T-helper 2 cell (primary cell): ENCODE data around the gene TMEM116.

ENCODE experiments used
- DNase-seq, 5 experiments: peaks; one replicate each; pipeline versions ENCODE4 v3.0.0 to v3.0.0-alpha.2; 2012 to 2022

The TMEM116 gene

DNA sequence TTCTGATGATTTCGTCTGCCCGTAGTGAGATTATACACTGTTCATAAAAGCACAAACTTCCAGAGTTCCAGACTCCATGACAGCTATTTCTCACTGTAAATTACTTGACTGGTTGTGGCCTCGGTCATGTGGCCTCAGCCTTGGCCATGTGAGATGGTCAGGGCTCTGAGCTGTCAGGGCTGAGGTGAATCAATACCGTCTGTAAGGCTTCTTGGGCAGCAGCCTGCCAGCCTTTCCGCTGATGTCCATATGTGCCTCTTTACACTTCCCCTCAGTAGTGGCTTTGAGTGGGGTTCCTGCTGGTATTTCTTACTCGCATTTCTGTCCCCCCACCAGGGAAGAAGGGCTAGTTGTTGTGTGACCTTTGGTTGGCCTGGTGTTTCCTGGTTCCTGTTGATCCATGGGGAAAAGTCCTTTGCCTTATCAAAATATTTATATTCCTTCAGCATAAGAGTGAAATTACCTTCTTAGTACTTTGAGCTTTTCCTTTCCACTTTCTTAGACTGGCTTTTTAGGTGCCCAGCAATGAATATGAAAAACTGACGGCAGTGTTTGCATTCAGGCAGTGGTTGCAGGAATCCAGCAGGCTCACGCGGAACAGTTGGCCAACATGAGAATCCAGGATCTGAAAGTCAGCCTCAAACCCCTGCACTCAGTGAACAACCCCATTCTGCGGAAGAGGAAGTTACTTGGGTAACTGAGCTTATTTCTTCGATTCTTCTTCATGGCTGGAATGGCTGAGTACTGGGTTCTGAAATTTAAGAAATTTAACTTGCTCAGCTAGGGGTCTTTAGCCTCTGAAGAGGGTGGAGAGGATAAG lies 124.8 kb downstream of the TMEM116 start:
- no peak for DNase-seq

DNA sequence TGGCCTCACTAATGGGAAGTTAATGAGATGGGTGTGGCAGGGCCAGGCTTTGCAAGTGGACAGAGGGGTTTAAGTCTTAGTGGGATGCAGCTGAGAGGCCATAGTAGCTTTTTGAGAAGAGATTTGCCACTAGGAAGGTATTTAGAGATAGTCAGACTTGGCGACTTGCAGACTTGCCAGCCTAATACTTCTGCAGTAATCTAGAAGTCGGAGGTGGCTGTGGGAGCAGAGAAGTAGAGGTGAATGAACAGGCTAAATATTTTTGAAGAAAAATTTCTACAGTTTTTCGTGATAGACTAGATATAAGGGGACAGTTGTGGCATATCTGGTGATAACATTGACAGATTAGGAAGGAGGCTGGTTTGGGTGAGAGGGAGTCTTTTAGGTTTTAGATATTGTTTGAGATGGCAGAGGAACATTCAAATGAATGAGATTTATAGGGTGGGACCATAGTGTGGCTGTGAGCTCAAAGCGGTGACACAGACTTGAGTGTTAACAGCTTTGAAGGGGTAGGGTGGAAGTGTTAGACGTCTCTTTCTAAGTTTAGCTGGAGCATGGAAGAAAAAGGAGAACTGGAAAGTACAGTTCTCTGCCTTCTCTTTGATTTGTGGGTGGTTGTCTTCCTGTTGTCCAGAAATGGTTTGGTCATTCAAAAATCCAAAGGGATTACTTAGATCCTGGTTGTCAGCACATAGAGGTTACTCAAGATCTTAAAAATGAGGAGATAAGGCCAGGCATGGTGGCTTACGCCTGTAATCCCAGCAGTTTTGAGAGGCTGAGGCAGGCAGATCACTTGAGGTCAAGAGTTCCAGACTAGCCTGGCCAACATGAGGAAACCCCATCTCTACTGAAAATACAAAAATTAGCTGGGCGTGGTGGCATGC lies 126.1 kb downstream of the TMEM116 start:
- DNase-seq: no peak

DNA sequence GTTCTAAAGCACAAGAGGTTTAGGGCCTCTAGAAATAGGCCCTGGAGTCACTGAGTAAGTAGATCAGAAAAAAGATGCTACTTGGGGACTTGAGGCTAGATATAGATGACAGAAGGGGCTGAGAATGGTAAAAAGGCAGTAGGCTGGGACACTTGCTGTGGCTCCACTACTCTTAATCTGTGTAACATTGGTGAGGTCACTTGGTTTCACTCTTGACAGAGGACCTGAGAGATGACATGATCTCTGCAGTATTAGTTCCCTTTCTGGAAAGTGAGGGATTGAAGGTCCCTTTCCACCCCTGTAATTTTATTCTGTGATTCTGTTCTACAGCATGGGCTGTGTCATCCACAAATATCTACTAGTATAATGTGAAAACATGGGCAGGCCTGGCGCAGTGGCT lies 131.2 kb downstream of the TMEM116 start:
- DNase-seq: no peak
